ENCODE measurements around the gene GAD1. TPM values are rescaled to one million over a fixed set of nuclear protein-coding genes. Genes with fewer than 3 reads are reported as not detected.

The GAD1 gene
- total RNA-seq, 1 experiment from 2014 or later: 2.5 TPM

- TF ChIP-seq, protein P1, sequence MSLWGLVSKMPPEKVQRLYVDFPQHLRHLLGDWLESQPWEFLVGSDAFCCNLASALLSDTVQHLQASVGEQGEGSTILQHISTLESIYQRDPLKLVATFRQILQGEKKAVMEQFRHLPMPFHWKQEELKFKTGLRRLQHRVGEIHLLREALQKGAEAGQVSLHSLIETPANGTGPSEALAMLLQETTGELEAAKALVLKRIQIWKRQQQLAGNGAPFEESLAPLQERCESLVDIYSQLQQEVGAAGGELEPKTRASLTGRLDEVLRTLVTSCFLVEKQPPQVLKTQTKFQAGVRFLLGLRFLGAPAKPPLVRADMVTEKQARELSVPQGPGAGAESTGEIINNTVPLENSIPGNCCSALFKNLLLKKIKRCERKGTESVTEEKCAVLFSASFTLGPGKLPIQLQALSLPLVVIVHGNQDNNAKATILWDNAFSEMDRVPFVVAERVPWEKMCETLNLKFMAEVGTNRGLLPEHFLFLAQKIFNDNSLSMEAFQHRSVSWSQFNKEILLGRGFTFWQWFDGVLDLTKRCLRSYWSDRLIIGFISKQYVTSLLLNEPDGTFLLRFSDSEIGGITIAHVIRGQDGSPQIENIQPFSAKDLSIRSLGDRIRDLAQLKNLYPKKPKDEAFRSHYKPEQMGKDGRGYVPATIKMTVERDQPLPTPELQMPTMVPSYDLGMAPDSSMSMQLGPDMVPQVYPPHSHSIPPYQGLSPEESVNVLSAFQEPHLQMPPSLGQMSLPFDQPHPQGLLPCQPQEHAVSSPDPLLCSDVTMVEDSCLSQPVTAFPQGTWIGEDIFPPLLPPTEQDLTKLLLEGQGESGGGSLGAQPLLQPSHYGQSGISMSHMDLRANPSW (CRISPR knock-in tag; conservative IDR thresholded peaks at IDR 0.05; ENCODE audit: low read depth): no peak
- TF ChIP-seq HMGXB4 (CRISPR knock-in tag; IDR thresholded peaks at IDR 0.05) (no peak), SMAD3 (CRISPR knock-in tag; IDR thresholded peaks at IDR 0.05; ENCODE audit: borderline replicate concordance) (no peak), USF2 (CRISPR knock-in tag; IDR thresholded peaks at IDR 0.05) (no peak), OVOL2 (CRISPR knock-in tag; IDR thresholded peaks at IDR 0.05; ENCODE audit: borderline replicate concordance) (no peak)
- TF ChIP-seq, protein P2, sequence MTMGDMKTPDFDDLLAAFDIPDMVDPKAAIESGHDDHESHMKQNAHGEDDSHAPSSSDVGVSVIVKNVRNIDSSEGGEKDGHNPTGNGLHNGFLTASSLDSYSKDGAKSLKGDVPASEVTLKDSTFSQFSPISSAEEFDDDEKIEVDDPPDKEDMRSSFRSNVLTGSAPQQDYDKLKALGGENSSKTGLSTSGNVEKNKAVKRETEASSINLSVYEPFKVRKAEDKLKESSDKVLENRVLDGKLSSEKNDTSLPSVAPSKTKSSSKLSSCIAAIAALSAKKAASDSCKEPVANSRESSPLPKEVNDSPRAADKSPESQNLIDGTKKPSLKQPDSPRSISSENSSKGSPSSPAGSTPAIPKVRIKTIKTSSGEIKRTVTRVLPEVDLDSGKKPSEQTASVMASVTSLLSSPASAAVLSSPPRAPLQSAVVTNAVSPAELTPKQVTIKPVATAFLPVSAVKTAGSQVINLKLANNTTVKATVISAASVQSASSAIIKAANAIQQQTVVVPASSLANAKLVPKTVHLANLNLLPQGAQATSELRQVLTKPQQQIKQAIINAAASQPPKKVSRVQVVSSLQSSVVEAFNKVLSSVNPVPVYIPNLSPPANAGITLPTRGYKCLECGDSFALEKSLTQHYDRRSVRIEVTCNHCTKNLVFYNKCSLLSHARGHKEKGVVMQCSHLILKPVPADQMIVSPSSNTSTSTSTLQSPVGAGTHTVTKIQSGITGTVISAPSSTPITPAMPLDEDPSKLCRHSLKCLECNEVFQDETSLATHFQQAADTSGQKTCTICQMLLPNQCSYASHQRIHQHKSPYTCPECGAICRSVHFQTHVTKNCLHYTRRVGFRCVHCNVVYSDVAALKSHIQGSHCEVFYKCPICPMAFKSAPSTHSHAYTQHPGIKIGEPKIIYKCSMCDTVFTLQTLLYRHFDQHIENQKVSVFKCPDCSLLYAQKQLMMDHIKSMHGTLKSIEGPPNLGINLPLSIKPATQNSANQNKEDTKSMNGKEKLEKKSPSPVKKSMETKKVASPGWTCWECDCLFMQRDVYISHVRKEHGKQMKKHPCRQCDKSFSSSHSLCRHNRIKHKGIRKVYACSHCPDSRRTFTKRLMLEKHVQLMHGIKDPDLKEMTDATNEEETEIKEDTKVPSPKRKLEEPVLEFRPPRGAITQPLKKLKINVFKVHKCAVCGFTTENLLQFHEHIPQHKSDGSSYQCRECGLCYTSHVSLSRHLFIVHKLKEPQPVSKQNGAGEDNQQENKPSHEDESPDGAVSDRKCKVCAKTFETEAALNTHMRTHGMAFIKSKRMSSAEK (CRISPR knock-in tag; IDR thresholded peaks at IDR 0.05; ENCODE audit: borderline replicate concordance): no peak
- TF ChIP-seq, protein P3, sequence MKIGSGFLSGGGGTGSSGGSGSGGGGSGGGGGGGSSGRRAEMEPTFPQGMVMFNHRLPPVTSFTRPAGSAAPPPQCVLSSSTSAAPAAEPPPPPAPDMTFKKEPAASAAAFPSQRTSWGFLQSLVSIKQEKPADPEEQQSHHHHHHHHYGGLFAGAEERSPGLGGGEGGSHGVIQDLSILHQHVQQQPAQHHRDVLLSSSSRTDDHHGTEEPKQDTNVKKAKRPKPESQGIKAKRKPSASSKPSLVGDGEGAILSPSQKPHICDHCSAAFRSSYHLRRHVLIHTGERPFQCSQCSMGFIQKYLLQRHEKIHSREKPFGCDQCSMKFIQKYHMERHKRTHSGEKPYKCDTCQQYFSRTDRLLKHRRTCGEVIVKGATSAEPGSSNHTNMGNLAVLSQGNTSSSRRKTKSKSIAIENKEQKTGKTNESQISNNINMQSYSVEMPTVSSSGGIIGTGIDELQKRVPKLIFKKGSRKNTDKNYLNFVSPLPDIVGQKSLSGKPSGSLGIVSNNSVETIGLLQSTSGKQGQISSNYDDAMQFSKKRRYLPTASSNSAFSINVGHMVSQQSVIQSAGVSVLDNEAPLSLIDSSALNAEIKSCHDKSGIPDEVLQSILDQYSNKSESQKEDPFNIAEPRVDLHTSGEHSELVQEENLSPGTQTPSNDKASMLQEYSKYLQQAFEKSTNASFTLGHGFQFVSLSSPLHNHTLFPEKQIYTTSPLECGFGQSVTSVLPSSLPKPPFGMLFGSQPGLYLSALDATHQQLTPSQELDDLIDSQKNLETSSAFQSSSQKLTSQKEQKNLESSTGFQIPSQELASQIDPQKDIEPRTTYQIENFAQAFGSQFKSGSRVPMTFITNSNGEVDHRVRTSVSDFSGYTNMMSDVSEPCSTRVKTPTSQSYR (CRISPR knock-in tag; IDR thresholded peaks at IDR 0.05): no peak
These were observed 33.6 kb downstream of the GAD1 start (continued) for GRCh38 chr2:170850251-170850650.

- DNase-seq (ENCODE audit: low spot score) (no peak), ATAC-seq (no peak)
- POLR2A ChIA-PET: no interaction called here
- Mint-ChIP-seq H3K27ac (no peak overlapping the region), H3K27me3 (ENCODE audit: low read depth) (peaks cover 3% of the 10 kb centered on the region; the same call in 1 of the 2 replicates), H3K36me3 (no peaks in the 10 kb centered on the region), H3K4me3 (no peak overlapping the region), H3K9me3 (peaks cover 4% of the 10 kb centered on the region; the same call in 1 of the 2 replicates), H3K4me1 (no peaks in the 10 kb centered on the region)
- CTCF ChIA-PET: interaction anchor here (3.1 kb wide), 1 partner anchor 21 kb away, joined by 13 read pairs; no protein-coding TSS in a partner anchor
- TF ChIP-seq NFATC4 (CRISPR knock-in tag; IDR thresholded peaks at IDR 0.05) (no peak), ZNF232 (CRISPR knock-in tag; IDR thresholded peaks at IDR 0.05) (no peak), GRHL2 (CRISPR knock-in tag; IDR thresholded peaks at IDR 0.05; ENCODE audit: insufficient replicate concordance, severe bottlenecking) (no peak), HMGXB4 (CRISPR knock-in tag; IDR thresholded peaks at IDR 0.05) (no peak), JUN (CRISPR knock-in tag; IDR thresholded peaks at IDR 0.05) (no peak)
- TF ChIP-seq, protein P3 (CRISPR knock-in tag; IDR thresholded peaks at IDR 0.05): no peak
- TF ChIP-seq, protein P2 (CRISPR knock-in tag; IDR thresholded peaks at IDR 0.05; ENCODE audit: borderline replicate concordance): no peak
These were observed 34.9 kb downstream of the GAD1 start for GRCh38 chr2:170851635-170852034.

Measured in WTC11 (cell line).